Common myeloid progenitor, CD34-positive (primary cell): Measurements from ENCODE around the gene P4HA1.
"Not testable (repeated sequence)": the region's sequence is repeated elsewhere in the genome, so short reads cannot be mapped to it uniquely, and the experiment has no call there.

Experiments
- CTCF ChIA-PET: fragments of 350-600 bp; sonication (Branson Sonifier 250); formaldehyde crosslinking; loops from one replicate; lab custom pipeline; 2021; ENCODE audit warnings: antibody characterized with exemption; lab: Charles Lee
- POLR2A ChIA-PET: fragments of 350-600 bp; sonication (Branson Sonifier 250); formaldehyde crosslinking; loops from one replicate; lab custom pipeline; 2021; ENCODE audit warnings: antibody characterized with exemption; lab: Charles Lee
- DNase-seq, 3 donors: peaks; one replicate each; pipeline versions ENCODE4 v3.0.0 to v3.0.0-alpha.2; 2013
- H3K27ac ChIP-seq, 2 experiments: 1 replicate in 1 of 2; 2 replicates in 1 of 2; pipeline ENCODE4 v1.7.0; 2013; ENCODE audit warnings: inconsistent platforms in 2 of 2, low read length in 2 of 2, mild to moderate bottlenecking in 2 of 2, low read depth in 1 of 2, moderate library complexity in 1 of 2; ENCODE audit not compliant: severe bottlenecking in 2 of 2, insufficient read depth in 1 of 2, poor library complexity in 1 of 2
- H3K27me3 ChIP-seq, 5 experiments: replicated peaks in 2 of 5; 1 replicate in 3 of 5; 2 replicates in 2 of 5; pipeline versions ENCODE4 v1.6.1 to v1.7.0; 2013; ENCODE audit warnings: low read length in 4 of 5, mild to moderate bottlenecking in 2 of 5, moderate library complexity in 2 of 5, inconsistent platforms in 1 of 5; ENCODE audit not compliant: insufficient read depth in 5 of 5, control insufficient read depth in 4 of 5
- H3K36me3 ChIP-seq, 4 experiments: 1 replicate in 2 of 4; 2 replicates in 2 of 4; pipeline versions ENCODE4 v1.6.1 to v1.7.0; 2013; ENCODE audit warnings: low read length in 3 of 4, control low read depth in 1 of 4, mild to moderate bottlenecking in 1 of 4; ENCODE audit not compliant: control insufficient read depth in 4 of 4, insufficient read depth in 4 of 4
- H3K4me1 ChIP-seq, 4 experiments: 1 replicate in 3 of 4; 2 replicates in 1 of 4; pipeline versions ENCODE4 v1.6.1 to v1.7.1; 2013; ENCODE audit warnings: low read length in 3 of 4, mild to moderate bottlenecking in 3 of 4, control low read depth in 1 of 4, inconsistent platforms in 1 of 4, moderate library complexity in 1 of 4; ENCODE audit not compliant: control insufficient read depth in 4 of 4, insufficient read depth in 4 of 4; ENCODE audit errors: control extremely low read depth in 1 of 4
- H3K4me3 ChIP-seq, 7 experiments: 1 replicate in 4 of 7; 2 replicates in 3 of 7; pipeline versions ENCODE4 v1.5.1 to v1.7.0; 2013; ENCODE audit warnings: mild to moderate bottlenecking in 7 of 7, low read length in 6 of 7, moderate library complexity in 6 of 7, inconsistent platforms in 2 of 7, low read depth in 2 of 7, control low read depth in 1 of 7; ENCODE audit not compliant: insufficient read depth in 4 of 7, control insufficient read depth in 1 of 7; ENCODE audit errors: extremely low read depth in 1 of 7
- H3K9me3 ChIP-seq, 5 experiments: 1 replicate in 4 of 5; 2 replicates in 1 of 5; pipeline versions ENCODE4 v1.6.1 to v1.7.1; 2013; ENCODE audit warnings: low read length in 4 of 5, mild to moderate bottlenecking in 2 of 5, inconsistent platforms in 1 of 5, low read depth in 1 of 5, moderate library complexity in 1 of 5; ENCODE audit not compliant: control insufficient read depth in 4 of 5, insufficient read depth in 2 of 5; ENCODE audit errors: control extremely low read depth in 1 of 5
- WGBS: methylation state at CpG from one replicate; pipeline ENCODE4 v1.1.5; 2013; ENCODE audit not compliant: insufficient coverage; 5-methylcytosine and 5-hydroxymethylcytosine counted together

Gene P4HA1

GRCh38 chr10:73036285-73036684, 60.4 kb downstream of the P4HA1 start:
- peaks cover 2 to 14% (median 3%) of the 10 kb centered on the region in 4 experiments for H3K36me3 ChIP-seq
- H3K9me3 ChIP-seq, DNase-seq, H3K27ac ChIP-seq, H3K4me3 ChIP-seq, H3K27me3 ChIP-seq, H3K4me1 ChIP-seq, POLR2A ChIA-PET, CTCF ChIA-PET: not testable (repeated sequence)
- WGBS, result 100% methylated on average over 2 of the region's 6 CpGs

- 100% methylated on average over 2 of the region's 6 CpGs for WGBS
- H3K9me3 ChIP-seq, result peaks cover 0 to 1% (median 0%) of the 10 kb centered on the region in 5 experiments
- H3K27ac ChIP-seq, result no peak overlapping the region
- ChIA-PET CTCF (no interaction called here), POLR2A (interaction anchor here (0.6 kb wide), 1 partner anchor 498 kb away, joined by 6 read pairs; no protein-coding TSS in a partner anchor)
- no peaks in the 10 kb centered on the region for H3K4me1 ChIP-seq
- no peak overlapping the region for H3K4me3 ChIP-seq
- peaks cover 2 to 17% (median 10%) of the 10 kb centered on the region in 4 experiments for H3K36me3 ChIP-seq
- DNase-seq, result no peak
- no peaks in the 10 kb centered on the region for H3K27me3 ChIP-seq
These were observed 64.1 kb downstream of the P4HA1 start for GRCh38 chr10:73032536-73032935.

GRCh38 chr10:73026623-73027022, 70.0 kb downstream of the P4HA1 start:
- H3K9me3 ChIP-seq, POLR2A ChIA-PET, CTCF ChIA-PET, DNase-seq, H3K4me1 ChIP-seq, H3K4me3 ChIP-seq, H3K27ac ChIP-seq, H3K27me3 ChIP-seq: not testable (repeated sequence)
- WGBS, result no CpG with 5 or more reads among the region's 1 CpG
- H3K36me3 ChIP-seq, result peaks cover 4 to 20% (median 13%) of the 10 kb centered on the region in 4 experiments

GRCh38 chr10:73023455-73024070, 73.1 kb downstream of the P4HA1 start:
- H3K4me3 ChIP-seq, H3K4me1 ChIP-seq, POLR2A ChIA-PET, H3K27ac ChIP-seq, CTCF ChIA-PET, DNase-seq, H3K9me3 ChIP-seq, H3K27me3 ChIP-seq: not testable (repeated sequence)
- H3K36me3 ChIP-seq, result peaks cover 10 to 24% (median 12%) of the 10 kb centered on the region in 4 experiments
- 100% methylated on average over 1 of the region's 7 CpGs for WGBS

DNA sequence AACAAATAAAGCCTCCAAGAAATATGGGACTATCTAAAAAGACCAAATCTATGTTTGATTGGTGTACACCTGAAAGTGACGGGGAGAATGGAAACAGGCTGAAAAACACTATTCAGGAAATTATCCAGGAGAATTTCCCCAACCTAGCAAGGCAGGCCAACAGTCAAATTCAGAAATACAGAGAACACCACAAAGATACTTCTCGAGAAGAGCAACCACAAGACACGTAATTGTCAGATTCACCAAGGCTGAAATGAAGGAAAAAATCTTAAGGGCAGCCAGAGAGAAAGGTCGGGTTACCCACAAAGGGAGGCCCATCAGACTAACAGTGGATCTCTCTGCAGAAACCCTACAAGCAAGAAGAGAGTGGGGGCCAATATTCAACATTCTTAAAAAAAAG, 73.7 kb downstream of the P4HA1 start:
- H3K4me1 ChIP-seq, POLR2A ChIA-PET, H3K27me3 ChIP-seq, CTCF ChIA-PET, H3K4me3 ChIP-seq, H3K9me3 ChIP-seq, DNase-seq, H3K27ac ChIP-seq: not testable (repeated sequence)
- 100% methylated on average over 2 of the region's 4 CpGs for WGBS
- peaks cover 12 to 25% (median 16%) of the 10 kb centered on the region in 4 experiments for H3K36me3 ChIP-seq

DNA sequence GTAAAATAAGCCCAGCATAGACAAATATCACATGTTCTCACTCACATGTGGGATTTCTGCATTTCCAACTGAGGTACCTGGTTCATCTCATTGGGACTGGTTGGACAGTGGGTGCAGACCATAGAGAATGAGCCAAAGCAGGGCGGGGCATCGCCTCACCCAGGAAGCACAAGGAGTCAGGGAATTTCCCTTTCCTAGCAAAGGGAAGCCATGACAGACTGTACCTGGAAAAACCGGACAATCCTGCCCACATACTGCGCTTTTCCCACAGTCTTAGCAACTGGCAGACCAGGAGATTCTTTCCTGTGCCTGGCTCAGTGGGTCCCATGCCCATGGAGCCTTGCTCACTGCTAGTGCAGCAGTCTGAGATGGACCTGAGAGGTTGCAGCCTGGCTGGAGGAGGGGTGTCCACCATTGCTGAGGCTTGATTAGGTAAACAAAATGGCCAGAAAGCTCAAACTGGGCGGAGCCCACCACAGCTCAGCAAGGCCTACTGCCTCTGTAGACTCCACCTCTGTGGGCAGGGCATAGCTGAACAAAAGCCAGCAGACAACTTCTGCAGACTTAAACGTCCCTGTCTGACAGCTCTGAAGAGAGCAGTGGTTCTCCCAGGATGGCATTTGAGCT, 75.0 kb downstream of the P4HA1 start:
- H3K9me3 ChIP-seq, POLR2A ChIA-PET, H3K4me3 ChIP-seq, H3K27ac ChIP-seq, H3K4me1 ChIP-seq, H3K27me3 ChIP-seq, DNase-seq, CTCF ChIA-PET: not testable (repeated sequence)
- WGBS, result 90% methylated on average over 6 of the region's 6 CpGs
- peaks cover 13 to 23% (median 17%) of the 10 kb centered on the region in 4 experiments for H3K36me3 ChIP-seq

DNA sequence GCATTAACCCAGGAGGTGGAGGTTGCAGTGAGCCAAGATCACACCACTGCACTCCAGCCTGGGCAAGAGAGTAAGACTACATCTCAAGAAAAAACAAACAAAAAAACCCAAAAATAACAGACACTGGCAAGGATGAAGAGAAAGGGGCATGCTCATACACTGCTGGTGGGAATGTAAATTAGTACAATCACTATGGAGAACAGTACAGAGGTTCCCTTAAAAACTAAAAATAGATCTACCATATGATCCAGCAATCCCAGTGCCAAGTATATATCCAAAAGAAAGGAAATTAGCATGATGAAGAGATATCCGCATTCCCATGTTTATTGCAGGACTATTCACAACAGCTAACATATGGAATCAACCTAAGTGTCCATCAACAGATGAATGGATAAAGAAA, 75.6 kb downstream of the P4HA1 start:
- WGBS, result no CpG with 5 or more reads among the region's 1 CpG
- peaks cover 15 to 26% (median 21%) of the 10 kb centered on the region in 4 experiments for H3K36me3 ChIP-seq
- ChIA-PET POLR2A (no interaction called here), CTCF (no interaction called here)
- H3K27me3 ChIP-seq, result no peaks in the 10 kb centered on the region
- no peaks in the 10 kb centered on the region for H3K4me1 ChIP-seq
- no peak for DNase-seq
- H3K4me3 ChIP-seq, result no peak overlapping the region
- H3K9me3 ChIP-seq, result peaks cover 0 to 7% (median 0%) of the 10 kb centered on the region in 5 experiments
- H3K27ac ChIP-seq, result no peak overlapping the region
